Measurements from ENCODE around the gene SHC4.
"Not testable (repeated sequence)": the region's sequence is repeated elsewhere in the genome, so short reads cannot be mapped to it uniquely, and the experiment has no call there.

Gene SHC4

DNA sequence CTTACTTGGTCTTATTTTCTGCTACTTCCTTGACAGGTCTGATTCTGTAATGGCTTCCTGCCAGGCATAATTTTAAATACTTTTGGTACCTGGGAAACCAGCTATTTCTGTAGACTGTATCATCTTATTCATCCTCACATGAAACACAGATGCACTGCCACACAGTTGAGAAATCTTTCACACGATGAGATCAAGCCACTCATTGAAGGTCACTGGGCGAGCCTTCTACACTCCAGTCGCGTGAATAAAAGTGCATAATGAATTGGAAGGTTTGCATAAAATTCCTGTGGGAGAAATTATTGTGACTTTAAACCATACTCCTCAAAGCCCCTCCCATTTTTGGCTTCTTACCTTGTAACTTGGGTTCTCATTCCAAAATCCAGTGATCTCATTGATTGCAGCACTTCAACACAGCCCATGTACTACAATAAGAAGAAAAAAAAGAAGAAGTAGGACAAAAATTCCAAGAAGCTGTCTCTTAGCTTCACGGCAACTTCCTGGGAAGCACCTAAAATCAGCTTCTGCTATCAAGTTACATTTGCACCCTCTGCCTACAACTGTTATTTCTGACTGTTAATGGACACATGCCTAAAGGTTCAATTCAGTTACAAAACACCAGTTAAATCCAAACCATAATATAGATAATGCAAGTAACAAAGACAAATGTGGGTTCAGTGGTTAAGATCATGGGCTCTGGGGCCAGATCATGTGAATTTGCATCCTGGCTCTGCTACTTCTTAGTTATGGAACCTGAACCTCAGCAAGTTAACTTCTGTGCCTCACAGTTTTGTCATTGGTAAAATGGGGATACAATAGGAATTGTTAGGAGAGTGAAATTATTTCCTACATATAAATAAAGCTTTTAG lies 39.0 kb downstream of the SHC4 start:
- no peak for DNase-seq (ENCODE audit: low spot score)

DNA sequence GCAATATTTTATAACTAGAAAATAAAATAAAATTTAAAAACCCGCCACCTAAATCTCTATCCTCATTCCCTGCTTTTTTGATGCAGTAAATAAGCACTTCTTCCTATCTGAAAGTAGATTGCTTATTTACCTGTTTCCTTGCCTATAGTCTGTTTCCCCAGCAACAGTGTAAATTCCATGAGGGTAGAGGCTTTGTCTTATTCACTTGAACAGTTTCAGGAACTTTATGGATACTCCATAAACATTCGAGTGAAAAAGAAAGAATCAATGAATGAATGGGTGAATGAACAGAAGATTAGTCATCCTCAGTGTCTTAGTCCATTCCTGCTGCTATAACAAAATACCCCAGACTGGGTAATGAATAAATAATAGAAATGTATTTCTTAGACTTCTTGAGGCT lies 41.7 kb downstream of the SHC4 start:
- no peak for DNase-seq (ENCODE audit: low spot score)

DNA sequence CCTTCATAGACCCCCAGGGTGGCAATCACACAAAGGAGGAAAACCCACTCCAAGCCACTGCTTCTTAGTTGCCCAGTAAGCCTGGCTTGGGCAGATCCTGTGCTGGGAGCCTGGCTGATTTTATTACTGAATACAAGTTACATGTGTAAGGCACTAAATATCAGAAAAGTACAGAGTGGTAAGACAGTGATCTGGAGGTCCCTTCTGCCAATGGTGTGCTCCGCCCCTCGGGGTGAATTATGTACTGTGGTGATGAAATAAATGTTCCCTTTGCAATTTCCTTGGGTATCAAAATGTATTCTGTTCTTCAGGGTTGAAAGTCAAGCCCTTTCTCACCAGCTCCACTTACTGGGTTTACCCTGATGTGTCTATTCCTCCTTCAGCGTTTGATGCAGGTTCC lies 47.0 kb downstream of the SHC4 start:
- DNase-seq (ENCODE audit: low spot score), result no peak

DNA sequence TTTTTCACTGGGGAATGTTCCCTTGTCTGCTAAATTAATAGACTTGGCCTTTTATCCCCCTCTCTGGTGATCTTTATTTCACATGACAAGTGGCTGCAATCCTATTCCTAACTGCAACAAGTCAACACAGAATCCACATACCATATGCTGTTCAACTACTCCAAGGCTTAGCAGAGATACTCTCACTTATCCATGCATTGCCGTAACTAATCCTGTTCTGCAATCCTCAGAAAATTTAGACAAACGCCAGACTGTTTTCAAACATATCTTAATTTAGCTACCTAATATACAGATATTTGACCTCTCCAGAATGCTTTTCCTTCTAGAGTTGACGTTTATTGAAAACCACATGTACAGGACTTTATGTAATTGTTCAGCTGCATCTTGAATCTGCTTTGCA lies 47.9 kb downstream of the SHC4 start:
- no peak for DNase-seq (ENCODE audit: low spot score)

DNA sequence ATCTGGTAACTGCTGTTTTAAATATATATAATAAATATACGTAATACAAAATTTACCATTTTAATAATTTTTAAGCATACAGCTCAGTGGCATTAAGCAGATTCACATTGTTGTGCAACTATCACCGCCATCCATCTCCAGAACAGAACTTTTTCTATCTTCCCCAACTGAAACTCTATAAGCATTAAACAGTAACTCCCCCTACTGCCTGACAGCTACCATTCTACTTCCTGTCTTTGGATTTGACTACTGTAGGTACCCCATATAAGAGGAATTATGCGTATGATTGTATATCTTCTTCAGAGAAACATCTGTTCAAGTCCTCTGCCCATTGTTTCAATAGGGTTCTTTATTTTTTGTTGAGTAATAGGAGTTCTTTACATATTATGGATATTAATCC lies 49.0 kb downstream of the SHC4 start:
- no peak for DNase-seq (ENCODE audit: low spot score)

DNA sequence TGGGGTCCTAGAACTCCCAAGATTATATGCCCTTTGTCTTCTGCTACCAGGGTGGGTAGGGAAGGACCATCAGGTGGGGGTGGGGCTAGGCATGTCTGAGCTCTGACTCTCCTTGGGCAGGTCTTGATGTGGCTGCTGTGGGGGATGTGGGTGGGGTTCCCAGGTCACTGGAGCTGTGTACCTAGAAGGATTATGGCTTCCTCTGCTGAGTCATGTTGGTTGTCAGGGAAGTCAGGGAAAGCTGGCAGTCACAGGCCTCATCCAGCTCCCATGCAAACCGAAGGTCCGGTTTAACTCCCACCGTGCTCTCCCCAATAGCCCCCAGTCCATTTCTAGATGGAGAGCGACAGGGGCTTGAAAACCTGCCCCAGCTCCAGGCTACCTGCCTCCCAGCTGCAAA lies 50.6 kb downstream of the SHC4 start:
- DNase-seq (ENCODE audit: low spot score), result no peak

DNA sequence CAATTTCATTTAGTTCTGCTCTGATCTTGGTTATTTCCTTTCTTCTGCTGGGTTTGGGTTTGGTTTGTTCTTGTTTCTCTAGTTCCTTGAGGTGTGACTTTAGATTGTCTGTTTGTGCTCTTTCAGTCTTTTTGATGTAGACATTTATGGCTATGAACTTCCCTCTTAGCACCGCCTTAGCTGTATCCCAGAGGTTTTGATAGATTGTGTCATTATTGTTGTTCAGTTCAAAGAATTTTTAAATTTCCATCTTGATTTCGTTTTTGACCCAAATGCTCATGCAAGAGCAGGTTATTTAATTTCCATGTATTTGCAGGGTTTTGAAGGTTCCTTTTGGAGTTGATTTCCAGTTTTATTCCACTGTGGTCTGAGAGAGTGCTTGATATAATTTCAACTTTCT lies 53.2 kb downstream of the SHC4 start:
- DNase-seq (ENCODE audit: low spot score), result not testable (repeated sequence)

DNA sequence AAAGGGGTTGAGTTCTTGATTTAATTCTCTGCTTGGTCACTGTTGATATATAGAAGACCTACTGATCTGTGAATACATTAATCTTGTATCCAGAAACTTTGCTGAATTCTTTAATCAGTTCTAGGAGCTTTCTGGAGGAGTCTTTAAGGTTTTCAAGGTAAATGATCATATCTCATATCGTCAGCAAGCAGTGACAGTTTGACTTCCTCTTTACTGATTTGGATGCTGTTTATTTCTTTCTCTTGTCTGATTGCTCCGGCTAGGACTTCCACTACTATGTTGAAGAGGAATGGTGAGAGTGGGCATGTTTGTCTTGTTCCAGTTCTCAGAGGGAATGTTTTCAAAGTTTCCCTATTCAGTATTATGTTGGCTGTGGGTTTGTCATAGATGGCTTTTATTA lies 54.4 kb downstream of the SHC4 start:
- not testable (repeated sequence) for DNase-seq (ENCODE audit: low spot score)

DNA sequence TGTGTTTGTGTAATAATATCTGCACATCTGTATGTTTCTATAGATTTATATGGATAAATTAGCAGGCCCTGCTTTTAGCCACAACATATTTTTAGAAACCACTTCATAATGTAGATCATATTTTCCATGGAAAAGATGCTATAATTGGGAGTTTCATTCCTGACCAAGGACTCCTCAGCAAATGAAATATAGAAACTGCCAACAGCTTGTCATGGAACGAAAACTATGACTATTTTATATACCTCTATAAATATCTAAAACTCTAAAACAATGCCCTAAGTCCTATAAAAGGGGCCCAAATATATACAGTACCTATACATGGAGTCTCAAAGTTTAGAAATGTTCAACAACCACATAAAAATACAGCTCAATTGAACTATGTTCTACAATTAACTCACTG lies 57.9 kb downstream of the SHC4 start:
- no peak for DNase-seq (ENCODE audit: low spot score)

DNA sequence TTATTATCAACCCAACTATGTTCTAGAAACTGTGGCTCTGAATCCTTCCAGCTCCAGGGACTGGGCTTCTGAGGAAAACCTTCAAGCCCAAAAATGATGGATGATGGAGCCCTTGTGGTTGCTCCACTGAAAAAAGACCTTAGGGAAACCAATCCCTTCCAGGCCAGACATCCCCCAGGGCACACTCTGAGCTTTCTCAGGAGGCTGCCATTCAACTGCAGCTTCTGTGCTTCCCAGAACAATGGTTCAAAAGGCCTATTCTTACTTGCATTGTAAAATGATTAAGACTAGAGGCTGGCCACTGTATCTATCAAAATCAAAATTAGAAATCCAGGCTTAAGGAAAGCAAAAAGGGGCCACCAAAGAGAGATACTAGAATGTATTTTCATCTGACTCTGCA lies 58.5 kb downstream of the SHC4 start:
- DNase-seq (ENCODE audit: low spot score), result no peak

DNA sequence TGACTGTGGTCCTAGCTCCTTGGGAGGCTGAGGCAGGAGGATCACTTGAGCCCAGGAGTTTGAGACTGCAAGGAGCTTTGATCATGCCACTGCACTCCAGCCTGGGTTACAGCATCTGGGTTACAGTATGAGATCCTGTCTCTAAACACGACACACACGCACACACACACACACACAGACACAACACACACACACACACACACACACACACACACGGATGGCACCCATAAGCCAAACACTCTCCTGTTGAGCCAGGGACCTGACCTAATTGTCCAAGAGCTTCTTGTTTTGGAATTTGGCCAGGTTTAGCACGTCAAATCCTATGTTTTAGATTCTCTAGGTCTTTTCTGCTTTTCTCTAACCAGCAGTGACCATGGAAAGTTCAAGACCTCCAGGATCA lies 59.0 kb downstream of the SHC4 start:
- DNase-seq (ENCODE audit: low spot score), result no peak

DNA sequence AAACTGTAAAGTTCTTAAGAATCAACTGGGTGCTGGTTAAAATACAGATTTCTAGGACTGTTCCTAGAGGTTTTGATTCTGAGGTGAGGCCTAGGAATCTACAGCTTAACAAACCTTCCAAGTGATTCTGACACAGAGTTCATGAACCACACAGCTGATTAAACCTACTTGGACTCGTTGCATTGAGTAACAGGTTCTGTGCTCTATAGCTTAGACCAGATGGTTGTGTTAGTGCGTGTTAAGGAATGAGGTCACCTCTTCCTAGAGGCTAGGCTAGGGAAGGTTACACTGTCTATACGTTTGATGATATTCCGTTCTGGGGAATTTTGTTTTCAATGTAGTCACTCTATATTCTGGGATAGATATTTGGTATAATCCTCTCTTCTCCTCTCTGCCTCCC lies 63.9 kb downstream of the SHC4 start:
- no peak for DNase-seq (ENCODE audit: low spot score)

DNA sequence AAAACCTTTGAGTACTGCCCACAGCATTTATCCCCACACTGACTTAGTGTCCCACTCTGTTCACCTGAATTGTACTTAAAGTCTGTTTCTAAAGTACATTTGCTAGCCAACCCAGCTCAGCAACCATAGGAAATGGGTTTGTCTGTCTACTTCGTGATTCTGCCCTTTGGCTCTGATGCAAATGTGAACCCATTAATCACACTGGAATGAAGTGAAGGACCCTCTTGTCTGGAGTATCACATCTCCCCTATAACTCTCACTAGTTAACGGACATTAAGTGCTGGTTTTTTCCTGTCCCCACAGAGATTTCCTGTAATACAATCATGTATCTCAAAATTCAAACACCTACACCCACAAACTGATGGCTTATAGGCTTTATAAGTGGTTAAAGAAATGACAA lies 65.3 kb downstream of the SHC4 start:
- no peak for DNase-seq (ENCODE audit: low spot score)

DNA sequence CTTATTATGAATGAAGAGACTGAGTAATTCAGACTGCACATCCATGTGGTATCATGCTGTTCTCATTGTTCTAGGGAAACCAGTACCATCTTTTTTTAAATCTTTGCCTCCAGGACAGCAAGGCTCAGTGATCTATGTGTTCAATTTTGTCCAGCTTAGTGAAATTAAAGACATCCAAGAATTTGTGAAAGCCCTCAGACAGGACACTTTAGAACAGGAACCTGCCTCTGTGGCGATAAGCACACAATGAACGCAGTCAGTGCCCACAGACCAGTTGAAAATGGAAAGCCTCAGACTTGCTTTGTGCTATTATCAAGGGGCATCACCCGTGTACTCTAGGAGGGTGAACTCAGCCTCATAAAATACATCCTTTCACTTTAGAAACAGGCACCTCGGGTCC lies 65.7 kb downstream of the SHC4 start:
- DNase-seq (ENCODE audit: low spot score), result no peak

DNA sequence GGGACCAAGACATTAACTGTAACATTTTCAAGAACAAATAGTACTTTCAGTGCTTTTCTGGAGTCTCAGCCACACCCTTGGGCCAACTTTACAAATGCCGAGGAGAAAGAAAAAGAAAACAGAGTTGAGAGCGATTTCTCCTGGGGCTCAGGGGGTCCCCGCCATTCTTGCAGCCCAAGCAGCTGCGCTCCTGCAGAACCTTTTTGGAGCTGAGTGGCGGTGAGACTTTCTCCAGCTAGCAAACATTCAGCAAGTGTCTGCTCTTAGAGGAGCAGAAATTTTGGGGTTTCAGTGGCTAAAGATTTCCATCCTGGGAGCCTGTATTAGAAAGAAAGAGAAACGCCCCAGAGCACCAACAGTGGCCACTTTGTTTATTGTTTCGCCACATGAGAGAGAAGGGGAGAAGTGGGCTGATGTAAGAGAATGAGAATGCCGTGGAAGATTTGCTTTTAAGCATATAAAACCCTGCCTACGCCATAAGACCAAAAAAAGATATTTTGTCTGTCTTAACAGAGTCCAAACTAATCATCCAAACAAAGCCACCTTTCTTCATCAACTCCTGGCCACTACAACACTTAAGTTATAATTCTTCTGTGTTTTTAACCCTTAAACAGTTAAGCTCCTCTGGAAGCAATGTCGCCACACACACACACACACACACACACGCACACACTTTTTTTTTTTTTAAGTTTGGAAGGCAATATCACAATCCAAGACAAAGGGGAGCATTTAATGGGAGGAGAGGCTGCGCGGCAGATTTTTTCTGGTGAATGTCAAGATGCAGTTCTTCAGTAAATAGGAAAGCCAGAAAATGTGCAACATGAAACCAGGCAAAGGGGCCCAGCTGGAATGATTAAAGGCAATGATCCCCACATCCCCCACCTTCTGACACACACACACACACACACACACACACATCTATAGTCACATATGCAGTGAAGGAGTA lies 66.6 kb downstream of the SHC4 start:
- peak; percentile 87 for DNase-seq (ENCODE audit: low spot score)

DNA sequence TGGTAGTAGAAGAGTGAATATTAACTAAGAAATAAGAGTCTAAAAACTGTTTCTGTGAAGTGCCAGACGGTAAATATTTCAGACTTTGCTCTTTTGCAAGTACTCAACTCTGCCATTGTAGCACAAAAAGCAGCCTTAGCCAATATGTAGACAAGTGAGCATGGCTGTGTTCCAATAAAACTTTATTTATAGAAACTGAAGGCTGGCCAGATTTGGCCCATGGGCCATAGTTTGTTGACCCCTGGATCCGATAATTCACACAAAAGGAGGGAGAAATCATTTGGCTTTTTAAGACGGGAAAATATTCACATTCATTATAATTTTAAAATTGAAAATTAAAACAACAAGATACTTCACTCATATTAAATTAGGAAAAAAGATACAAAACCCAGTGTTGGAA lies 70.4 kb downstream of the SHC4 start:
- no peak for DNase-seq (ENCODE audit: low spot score)

DNA sequence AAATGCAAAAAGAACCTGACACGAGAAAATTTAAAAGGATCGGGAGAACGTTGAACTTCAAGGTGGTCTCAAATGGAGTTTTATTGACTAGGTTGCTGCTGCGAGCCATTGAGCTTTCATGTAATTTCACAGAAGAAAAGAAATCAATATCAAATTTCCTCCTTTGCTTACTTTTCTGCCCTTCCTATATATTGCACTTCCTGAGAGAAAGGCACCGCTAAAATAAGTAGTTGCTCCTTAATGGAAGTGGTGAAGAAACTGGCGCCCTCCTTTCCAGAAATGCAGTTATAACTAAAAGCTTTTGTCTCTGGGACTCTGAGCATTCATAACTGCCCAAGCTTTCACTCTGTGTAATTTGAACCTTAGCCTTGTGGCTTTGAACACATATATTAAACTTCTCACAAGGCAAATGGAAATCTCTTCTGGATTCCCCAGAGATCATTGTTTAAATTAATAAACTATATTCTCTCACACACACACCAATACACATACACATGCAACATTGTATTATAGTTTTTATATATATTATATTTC lies 72.4 kb downstream of the SHC4 start:
- no peak for DNase-seq (ENCODE audit: low spot score)

DNA sequence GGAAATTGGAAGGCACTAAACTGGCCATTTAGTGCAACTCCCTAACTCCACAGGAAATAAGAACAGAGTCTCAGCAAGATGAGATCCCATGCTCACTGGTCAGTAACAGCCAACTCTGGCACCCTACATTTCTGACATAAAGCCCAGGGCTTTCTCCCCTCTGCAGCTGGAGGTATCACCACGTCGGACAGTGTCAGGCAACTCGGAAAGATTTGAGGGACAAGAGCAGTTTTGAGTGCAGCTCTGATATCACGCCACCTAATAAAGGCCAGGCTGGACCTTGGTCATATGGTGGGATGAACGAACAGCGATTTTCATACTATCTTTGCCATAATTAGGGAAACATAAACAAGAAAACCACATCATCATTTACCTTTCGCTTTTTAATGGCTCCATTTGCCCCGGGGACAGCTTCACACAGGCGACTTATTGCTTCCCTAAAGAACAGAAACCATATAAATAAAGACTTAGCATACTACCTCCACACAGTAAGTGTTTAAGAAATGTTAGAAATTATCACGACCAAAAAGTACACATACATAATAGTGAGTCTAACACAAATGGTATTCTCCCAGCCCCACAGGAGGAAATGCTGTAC lies 73.2 kb downstream of the SHC4 start:
- no peak for DNase-seq (ENCODE audit: low spot score)

DNA sequence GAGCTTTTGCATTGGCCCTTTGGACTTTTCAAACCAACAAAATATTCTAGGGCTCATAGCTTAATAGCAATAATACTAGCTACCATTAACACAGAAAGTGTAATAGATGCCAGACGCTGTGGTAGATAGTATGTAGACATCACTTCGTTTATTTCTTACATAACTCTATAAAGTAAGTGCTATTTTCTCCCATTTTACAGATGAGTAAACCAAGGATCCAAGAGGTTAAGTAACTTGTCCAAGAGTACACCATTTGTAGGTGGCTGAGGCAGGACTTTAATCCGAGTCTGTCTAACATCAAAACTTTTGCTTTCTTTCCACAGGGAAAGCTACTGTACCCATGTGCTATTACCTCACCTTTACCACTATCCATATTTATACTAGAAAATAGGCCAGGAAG lies 73.8 kb downstream of the SHC4 start:
- DNase-seq (ENCODE audit: low spot score), result no peak

DNA sequence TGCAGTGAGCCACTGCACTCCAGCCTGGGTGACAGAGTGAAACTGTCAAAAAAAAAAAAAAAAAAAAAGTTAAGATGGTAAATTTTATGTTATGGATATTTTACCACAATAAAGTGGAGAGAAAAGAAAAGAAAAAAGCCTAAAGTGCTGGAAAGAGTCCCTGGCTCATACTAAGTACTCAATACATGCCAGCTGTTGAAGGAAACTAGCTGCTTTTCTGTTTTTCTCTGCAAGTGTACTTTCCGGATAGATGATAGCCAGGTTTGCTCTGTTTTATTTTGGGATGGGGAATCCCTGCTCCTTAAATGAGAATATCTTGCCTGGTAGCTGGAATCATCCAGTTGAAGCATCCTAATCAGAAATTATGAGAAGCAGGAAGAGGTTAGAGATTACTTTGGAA lies 74.9 kb downstream of the SHC4 start:
- no peak for DNase-seq (ENCODE audit: low spot score)

DNA sequence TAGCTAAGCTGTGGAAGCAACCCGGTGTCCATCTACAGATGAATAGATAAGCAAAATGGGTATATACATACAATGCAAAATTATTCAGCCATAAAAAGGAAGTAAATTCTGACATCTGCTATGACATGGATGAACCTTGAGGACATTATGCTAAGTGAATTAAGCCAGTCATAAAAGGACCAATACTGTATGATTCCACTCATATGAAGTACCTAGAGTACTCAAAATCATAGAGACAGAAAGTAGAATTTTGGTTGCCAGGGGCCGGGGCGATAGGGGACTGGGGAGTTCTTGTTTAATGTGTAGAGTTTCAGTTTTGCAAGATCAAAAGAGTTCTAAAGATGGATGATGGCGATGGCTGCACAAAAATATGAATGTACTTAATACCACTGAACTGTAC lies 75.5 kb downstream of the SHC4 start:
- DNase-seq (ENCODE audit: low spot score), result no peak

DNA sequence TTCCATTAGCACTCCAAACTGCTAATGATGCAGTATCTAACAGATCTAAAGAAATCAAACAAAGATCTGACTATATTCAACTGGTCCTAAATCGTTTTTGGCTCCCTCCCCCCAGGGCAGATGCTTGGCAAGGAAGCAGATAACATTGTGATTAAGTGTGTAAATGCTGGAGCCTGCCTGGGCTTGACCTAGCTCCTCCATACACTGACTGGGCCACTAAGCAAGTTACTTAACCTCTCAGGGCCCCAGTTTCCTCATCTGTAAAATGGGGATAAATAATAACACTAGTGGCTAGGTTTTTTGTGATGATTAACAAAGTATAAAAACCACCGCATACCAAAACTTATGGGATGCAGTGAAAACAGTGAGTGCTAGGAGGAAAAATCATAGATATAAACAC lies 76.6 kb downstream of the SHC4 start:
- no peak for DNase-seq (ENCODE audit: low spot score)

DNA sequence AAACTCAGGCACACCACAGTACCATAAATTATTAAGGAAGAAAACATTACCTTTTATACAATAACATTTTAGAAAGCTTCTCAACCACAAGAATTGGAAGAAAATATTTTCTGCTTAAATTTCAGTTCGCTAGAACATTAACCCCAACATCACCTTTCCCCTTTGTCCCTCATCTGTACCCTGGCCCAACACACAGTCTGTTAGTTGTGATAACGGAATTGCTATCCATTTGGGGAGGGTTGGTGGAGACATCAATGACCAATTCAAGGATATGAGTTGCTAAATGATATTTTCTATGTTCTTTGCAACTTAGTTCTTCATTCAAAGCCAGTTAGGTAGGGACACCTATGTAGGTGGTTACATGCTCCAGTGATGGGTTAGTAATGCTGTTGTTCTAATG lies 80.0 kb downstream of the SHC4 start:
- DNase-seq (ENCODE audit: low spot score), result no peak
